Naive thymus-derived CD8-positive, alpha-beta T cell (primary cell): ENCODE results near the gene NMT2. TPM values are rescaled to one million over a fixed set of nuclear protein-coding genes. Genes with fewer than 3 reads are reported as not detected.
"Not testable (repeated sequence)": the region's sequence is repeated elsewhere in the genome, so short reads cannot be mapped to it uniquely, and the experiment has no call there.

Source experiments
- ATAC-seq, 2 donors: fragments of 150-1000 bp; cut with Tn5 transposase in 1 of 2; sonication (Bioruptor Pico), chemical (Tn5 transposase) in 1 of 2; 1 replicate in 1 of 2; 2 replicates in 1 of 2; pipeline ENCODE4 v1.10.0; 2021; ENCODE audit warnings: mild to moderate bottlenecking in 2 of 2, moderate library complexity in 2 of 2
- POLR2A ChIA-PET: fragments of 350-600 bp; sonication (Branson Sonifier 250); formaldehyde crosslinking; loops from one replicate; lab custom pipeline; 2021; ENCODE audit warnings: antibody characterized with exemption; lab: Charles Lee
- DNase-seq, 10 donors: peaks; one replicate each; pipeline versions ENCODE4 v3.0.0 to v3.0.0-alpha.2; 2020 to 2022
- H3K27ac Mint-ChIP-seq, 10 donors: one replicate each; pipeline ENCODE4 v1.8.0; 2020 to 2022; ENCODE audit warnings: mild to moderate bottlenecking in 10 of 10, mixed read lengths in 10 of 10, moderate library complexity in 4 of 10, inconsistent platforms in 1 of 10
- H3K27me3 Mint-ChIP-seq, 5 donors: one replicate each; pipeline ENCODE4 v1.8.0; 2021 to 2022; ENCODE audit warnings: mixed read lengths in 5 of 5
- H3K36me3 Mint-ChIP-seq, 3 donors: one replicate each; pipeline ENCODE4 v1.8.0; 2020 to 2022; ENCODE audit warnings: mixed read lengths in 3 of 3, mild to moderate bottlenecking in 2 of 3, inconsistent platforms in 1 of 3
- H3K4me1 Mint-ChIP-seq, 4 donors: one replicate each; pipeline ENCODE4 v1.8.0; 2021 to 2022; ENCODE audit warnings: mixed read lengths in 4 of 4
- H3K4me3 Mint-ChIP-seq, 10 donors: one replicate each; pipeline ENCODE4 v1.8.0; 2020 to 2022; ENCODE audit warnings: mild to moderate bottlenecking in 10 of 10, mixed read lengths in 10 of 10, moderate library complexity in 6 of 10, inconsistent platforms in 1 of 10
- H3K9me3 Mint-ChIP-seq, 9 donors: one replicate each; pipeline ENCODE4 v1.8.0; 2020 to 2022; ENCODE audit warnings: mixed read lengths in 9 of 9, mild to moderate bottlenecking in 3 of 9, inconsistent platforms in 1 of 9, moderate library complexity in 1 of 9
- polyA plus RNA-seq, 3 donors: library from polyadenylated mRNA; unstranded; fragments of 300-500 nt; fragmentation: Illumina TruSeq; gene quantifications; one replicate each; pipeline ENCODE4 v1.2.3, GENCODE V29; 2021
- total RNA-seq, 8 experiments: library from RNA in 2 of 8; stranded (reverse) in 2 of 8; gene quantifications; one replicate each; pipeline ENCODE4 v1.2.3 and lab custom pipeline; 2021 to 2026

NMT2 gene
- total RNA-seq (10 to 100 TPM; 81.3 to 86.4 TPM), polyA plus RNA-seq (10 to 100 TPM; 31.7 to 40.4 (median 34.9) TPM), total RNA-seq (lab: John Stamatoyannopoulos, UW) (9.5 to 92.7 (median 71.7) reads per million in 6 experiments)

DNA sequence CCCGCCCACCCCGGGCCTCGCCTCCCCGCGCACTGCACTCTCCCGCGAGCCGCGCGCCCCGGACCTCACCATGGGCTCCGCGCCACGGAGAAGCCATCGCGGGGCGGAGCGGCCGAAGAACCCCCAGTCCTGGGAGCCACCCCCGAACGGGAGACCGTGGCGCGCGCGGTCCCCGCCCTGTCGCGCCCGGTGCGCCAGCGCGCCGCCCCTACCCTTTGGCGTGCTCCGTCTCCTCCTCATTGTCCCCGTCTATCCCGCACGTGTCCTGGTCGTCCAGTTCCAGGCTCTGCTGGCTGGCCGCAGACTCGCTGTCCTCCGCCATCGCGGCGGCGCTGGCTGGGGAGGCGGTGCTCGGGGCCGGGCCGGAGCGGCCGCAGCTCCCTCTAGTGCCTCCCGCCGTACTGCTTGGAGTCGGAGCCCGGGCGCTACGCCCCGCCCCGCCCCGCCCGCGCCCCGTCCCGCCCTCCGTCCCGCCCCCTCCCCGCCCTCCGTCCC lies at the start of gene NMT2:
Gene NMT2 (minus strand): TSS at position 403 of the 495 bp plus-strand sequence. CDS start 81 bp downstream, at position 322.
- DNase-seq, result peak in 4 of 10 donors; percentile 57 to 85 (median 82)
- Mint-ChIP-seq H3K4me1 (peaks cover 31 to 76% (median 65%) of the 10 kb centered on the region in 4 donors), H3K27me3 (no peaks in the 10 kb centered on the region), H3K27ac (peak within 1 kb of the TSS; percentile 70 to 97 (median 94)), H3K9me3 (no peaks in the 10 kb centered on the region), H3K36me3 (peaks cover 0 to 5% (median 3%) of the 10 kb centered on the region in 3 donors), H3K4me3 (peak within 1 kb of the TSS; percentile 91 to 99 (median 95))
- POLR2A ChIA-PET, result interaction anchor here (0.8 to 8.7 kb wide), 20 partner anchors 10 to 210 kb away, joined by 3 to 181 read pairs (median 5); partner anchors contain the start of genes FAM171A1, MEIG1 and RPP38
- peak; percentile 75 to 78 for ATAC-seq

DNA sequence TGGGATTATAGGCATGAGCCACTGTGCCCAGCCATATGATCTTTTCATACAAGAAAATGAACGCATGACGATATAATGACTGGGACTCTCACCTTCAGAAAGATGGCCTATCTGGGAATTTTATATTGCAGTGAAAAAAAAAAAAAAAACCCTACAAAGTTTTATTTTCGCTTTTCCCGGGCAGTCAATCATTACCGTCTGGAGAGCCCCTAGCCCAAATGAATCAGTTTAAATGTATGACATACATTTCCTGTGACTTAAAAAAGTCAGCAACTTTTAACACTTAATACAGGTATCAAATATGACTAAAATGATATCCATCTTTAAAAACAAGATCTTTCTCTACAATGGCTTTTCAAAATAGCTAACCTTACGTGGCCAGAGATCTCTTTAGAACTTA lies 48.2 kb upstream of the NMT2 start:
- Mint-ChIP-seq H3K27ac (no peak overlapping the region), H3K4me3 (no peak overlapping the region), H3K9me3 (no peaks in the 10 kb centered on the region), H3K27me3 (peaks cover 0 to 2% (median 0%) of the 10 kb centered on the region in 5 donors), H3K36me3 (peaks cover 0 to 31% (median 28%) of the 10 kb centered on the region in 3 donors), H3K4me1 (peaks cover under 1 to 4% (median 3%) of the 10 kb centered on the region in 4 donors)
- DNase-seq (no peak), ATAC-seq (no peak)
- POLR2A ChIA-PET, result no interaction called here

DNA sequence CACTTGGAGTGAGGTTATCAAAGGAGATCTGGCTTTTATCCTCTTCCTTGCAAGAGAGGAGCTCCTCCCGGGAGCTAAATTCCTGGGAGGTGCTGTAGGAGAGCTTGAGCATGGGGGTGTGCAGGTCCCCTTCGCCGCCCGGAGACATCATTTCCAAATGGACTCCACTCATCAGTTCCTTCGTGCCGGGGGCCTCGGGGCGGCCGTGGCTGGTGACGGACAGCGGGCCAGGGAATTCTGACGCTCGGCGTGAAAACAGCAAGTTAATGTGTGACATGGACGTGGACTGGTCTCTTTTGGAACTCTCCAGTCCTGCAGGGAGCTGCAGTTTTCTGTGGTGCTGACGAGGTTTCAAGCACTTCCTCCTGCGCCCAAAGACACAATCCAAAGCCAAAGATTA lies 45.7 kb upstream of the NMT2 start:
- POLR2A ChIA-PET, result no interaction called here

DNA sequence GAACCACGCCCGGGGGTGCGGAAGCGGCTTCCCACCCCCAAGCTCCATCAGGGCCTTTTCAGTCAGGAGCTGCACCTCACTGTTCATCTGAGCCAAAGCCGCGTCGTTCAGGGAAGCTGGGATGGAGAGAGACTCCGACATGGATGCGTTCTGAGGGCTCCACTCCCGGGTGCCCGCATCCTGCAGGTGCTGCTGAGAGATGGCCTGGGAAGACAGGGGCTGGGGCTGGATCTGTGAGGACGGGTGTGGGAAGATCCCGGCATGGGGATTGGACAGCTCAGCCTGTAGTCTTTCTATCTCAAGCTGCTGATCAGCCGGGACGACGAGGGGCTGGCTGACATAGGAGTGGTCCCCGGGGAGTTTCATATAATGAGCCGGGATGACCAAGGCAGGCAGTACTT lies 45.0 kb upstream of the NMT2 start:
- Mint-ChIP-seq H3K27ac (peak overlapping the region in 2 of 10 donors; percentile 51 to 67), H3K27me3 (no peaks in the 10 kb centered on the region), H3K36me3 (peaks cover 0 to 18% (median 17%) of the 10 kb centered on the region in 3 donors), H3K4me1 (peaks cover 12 to 33% (median 32%) of the 10 kb centered on the region in 4 donors), H3K4me3 (no peak overlapping the region), H3K9me3 (no peaks in the 10 kb centered on the region)
- ATAC-seq (no peak), DNase-seq (no peak)
- POLR2A ChIA-PET, result interaction anchor here (1.1 kb wide), 1 partner anchor 44 kb away, joined by 3 read pairs; no protein-coding TSS in a partner anchor

More for the DNA sequence above, 45.7 kb upstream of the NMT2 start:
- Mint-ChIP-seq H3K4me3 (no peak overlapping the region), H3K4me1 (peaks cover 10 to 27% (median 24%) of the 10 kb centered on the region in 4 donors), H3K36me3 (peaks cover 0 to 19% (median 17%) of the 10 kb centered on the region in 3 donors), H3K9me3 (no peaks in the 10 kb centered on the region), H3K27me3 (peaks cover 0 to 1% (median 0%) of the 10 kb centered on the region in 5 donors), H3K27ac (peak overlapping the region in 2 of 10 donors; percentile 33 to 34)
- DNase-seq (no peak), ATAC-seq (no peak)

DNA sequence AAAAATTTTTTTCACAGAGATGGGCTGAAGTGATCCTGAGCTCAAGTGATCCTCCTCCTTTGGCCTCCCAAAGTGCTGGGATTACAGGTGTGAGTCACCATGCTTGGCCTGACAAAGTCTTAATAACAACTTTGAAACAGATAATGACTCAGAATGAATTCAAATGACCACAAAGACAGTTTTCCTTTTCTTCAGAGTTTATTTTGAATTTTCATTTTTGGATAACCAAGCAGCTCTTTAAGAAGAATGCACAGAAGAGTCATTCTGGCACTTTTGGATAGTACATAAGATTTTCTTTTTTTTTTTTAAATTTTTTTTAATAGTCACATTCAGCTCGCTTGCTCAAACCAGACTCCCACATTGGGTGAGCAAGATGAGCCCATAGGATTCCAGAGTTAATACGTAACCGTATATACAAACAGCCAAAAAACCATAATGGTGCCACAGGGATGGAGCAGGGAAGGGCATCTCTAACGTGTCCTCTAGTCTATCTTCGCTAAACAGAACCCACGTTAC lies 43.0 kb upstream of the NMT2 start:
- H3K4me1 Mint-ChIP-seq, result peaks cover 12 to 51% (median 47%) of the 10 kb centered on the region in 4 donors
- H3K27ac Mint-ChIP-seq, result peak overlapping the region in 4 of 10 donors; percentile 30 to 93 (median 40)
- peak overlapping the region in 1 of 10 donors; percentile 14 for H3K4me3 Mint-ChIP-seq

DNA sequence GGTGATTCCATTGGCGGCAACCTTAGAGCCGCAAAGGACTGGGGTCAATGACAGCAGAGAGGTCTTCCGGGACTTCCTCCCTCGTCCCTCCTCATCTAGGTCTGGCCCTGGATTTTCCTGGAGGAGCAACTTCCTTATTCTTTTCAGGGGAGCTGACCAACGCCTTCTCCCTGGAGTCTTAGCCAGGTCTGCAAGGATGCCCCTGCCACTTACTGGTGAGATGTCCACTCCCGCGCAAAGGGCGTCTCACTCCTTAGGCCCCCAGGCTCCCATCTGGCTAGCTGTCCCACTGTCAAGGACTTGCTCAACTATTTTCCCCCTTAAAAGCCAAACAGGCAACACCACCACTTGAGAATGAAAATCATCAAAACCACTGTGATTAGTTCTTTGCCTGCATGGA lies 42.0 kb upstream of the NMT2 start:
- peak overlapping the region in 6 of 10 donors; percentile 15 to 73 (median 62) for H3K4me3 Mint-ChIP-seq
- POLR2A ChIA-PET, result interaction anchor here (0.6 to 1.5 kb wide), 3 partner anchors 41 to 75 kb away, joined by 3 to 8 read pairs (median 4); partner anchors contain the start of gene NMT2

More for the DNA sequence above, 43.0 kb upstream of the NMT2 start:
- Mint-ChIP-seq H3K36me3 (peaks cover 0 to 18% (median 17%) of the 10 kb centered on the region in 3 donors), H3K9me3 (no peaks in the 10 kb centered on the region), H3K27me3 (no peaks in the 10 kb centered on the region)
- DNase-seq, result no peak
- no peak for ATAC-seq
- POLR2A ChIA-PET, result interaction anchor here (0.6 to 1.5 kb wide), 3 partner anchors 22 to 69 kb away, joined by 3 to 8 read pairs (median 3); partner anchors contain the start of gene NMT2

DNA sequence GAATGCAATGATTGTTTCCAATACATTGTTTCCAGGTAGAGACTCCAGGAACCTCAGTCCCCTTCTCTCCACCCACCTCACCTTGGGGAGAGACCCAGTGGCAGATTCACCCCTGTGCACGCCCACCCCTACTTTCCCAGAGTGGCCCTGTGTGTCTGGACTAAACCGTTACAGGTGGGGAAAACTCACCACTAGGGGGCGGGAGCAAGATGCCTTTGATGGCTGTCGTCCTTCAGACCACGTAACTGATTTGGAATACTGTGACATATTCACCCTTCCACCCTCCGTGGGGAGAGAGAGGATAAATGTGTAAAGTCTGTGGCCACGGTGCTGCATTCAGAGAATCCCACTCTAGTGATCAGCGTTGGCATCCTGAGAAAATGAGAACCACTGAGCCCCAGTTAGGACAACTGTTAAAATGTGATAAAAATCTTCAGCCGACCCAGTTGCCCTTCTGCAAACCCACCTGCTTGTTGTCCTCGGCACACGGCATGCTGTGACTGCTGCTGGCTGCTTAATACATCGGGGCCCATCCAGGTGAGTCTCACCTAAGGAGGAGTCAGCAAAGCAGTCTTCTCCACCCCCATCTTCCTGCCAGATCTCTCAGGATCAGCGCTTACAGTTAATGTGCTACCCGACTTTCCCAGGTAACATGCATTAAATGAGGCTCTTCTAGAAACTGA lies 41.5 kb upstream of the NMT2 start:
- Mint-ChIP-seq H3K36me3 (peaks cover 0 to 18% (median 15%) of the 10 kb centered on the region in 3 donors), H3K4me3 (peak overlapping the region; percentile 28 to 75 (median 62)), H3K27ac (peak overlapping the region; percentile 79 to 97 (median 88)), H3K27me3 (no peaks in the 10 kb centered on the region), H3K9me3 (no peaks in the 10 kb centered on the region), H3K4me1 (peaks cover 16 to 64% (median 56%) of the 10 kb centered on the region in 4 donors)
- POLR2A ChIA-PET, result interaction anchor here (0.6 to 3.1 kb wide), 7 partner anchors 12 to 180 kb away, joined by 3 to 49 read pairs (median 8); partner anchors contain the start of gene NMT2
- DNase-seq, result peak; percentile 58 to 92 (median 76)
- peak; percentile 53 to 74 for ATAC-seq

More for the DNA sequence above, 42.0 kb upstream of the NMT2 start:
- H3K36me3 Mint-ChIP-seq, result peaks cover 0 to 18% (median 15%) of the 10 kb centered on the region in 3 donors
- ATAC-seq, result no peak
- peaks cover 15 to 61% (median 54%) of the 10 kb centered on the region in 4 donors for H3K4me1 Mint-ChIP-seq
- peak overlapping the region in 8 of 10 donors; percentile 32 to 93 (median 79) for H3K27ac Mint-ChIP-seq
- no peaks in the 10 kb centered on the region for H3K27me3 Mint-ChIP-seq
- no peak for DNase-seq
- H3K9me3 Mint-ChIP-seq, result no peaks in the 10 kb centered on the region

DNA sequence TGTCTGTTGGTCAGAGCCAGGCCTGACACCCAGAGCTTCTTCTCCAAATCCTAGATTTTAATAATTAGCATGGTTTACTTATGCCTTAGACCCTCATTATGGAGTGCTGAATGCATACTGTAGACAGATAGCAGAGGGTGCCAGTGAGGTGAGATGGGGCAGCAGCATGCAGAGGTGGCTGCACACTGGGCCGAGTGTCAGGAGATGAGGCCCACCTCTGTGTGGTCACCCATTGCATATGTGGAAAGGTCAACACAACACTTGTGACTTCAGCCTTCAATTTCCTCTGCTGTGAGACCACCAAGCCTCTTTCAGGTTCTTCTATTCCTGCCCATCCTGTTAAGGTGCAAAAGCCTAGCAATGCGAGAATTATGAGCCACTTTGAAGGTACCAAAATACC lies 39.7 kb upstream of the NMT2 start:
- Mint-ChIP-seq H3K27ac (peak overlapping the region; percentile 93 to 99 (median 96)), H3K4me3 (peak overlapping the region; percentile 63 to 88 (median 82)), H3K27me3 (no peaks in the 10 kb centered on the region), H3K9me3 (no peaks in the 10 kb centered on the region), H3K36me3 (peaks cover 0 to 7% (median 5%) of the 10 kb centered on the region in 3 donors), H3K4me1 (peaks cover 18 to 68% (median 58%) of the 10 kb centered on the region in 4 donors)
- POLR2A ChIA-PET, result interaction anchor here (0.6 to 3.1 kb wide), 6 partner anchors 8 to 39 kb away, joined by 3 to 49 read pairs (median 5); partner anchors contain the start of gene NMT2
- no peak for DNase-seq
- peak; percentile 8 to 23 for ATAC-seq

DNA sequence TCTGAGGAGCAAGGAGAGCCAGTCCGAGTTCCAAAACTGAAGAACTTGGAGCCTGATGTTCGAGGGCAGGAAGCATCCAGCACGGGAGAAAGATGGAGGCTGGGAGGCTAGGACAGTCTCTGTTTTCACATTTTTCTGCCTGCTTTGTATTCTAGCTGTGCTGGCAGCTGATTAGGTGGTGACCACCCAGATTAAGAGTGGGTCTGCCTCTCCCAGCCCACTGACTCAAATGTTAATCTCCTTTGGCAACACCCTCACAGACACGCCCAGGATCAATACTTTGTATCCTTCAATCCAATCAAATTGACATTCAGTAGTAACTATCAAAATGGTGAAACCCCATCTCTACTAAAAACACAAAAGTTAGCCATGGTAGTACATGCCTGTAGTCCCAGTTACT lies 38.9 kb upstream of the NMT2 start:
- not testable (repeated sequence) for H3K9me3 Mint-ChIP-seq, H3K27me3 Mint-ChIP-seq, H3K36me3 Mint-ChIP-seq, ATAC-seq, DNase-seq
- POLR2A ChIA-PET, result interaction anchor here (1.2 to 3.1 kb wide), 4 partner anchors 10 to 38 kb away, joined by 5 to 49 read pairs (median 12); partner anchors contain the start of gene NMT2
- H3K4me1 Mint-ChIP-seq, result peaks cover 15 to 71% (median 61%) of the 10 kb centered on the region in 4 donors
- peak overlapping the region in 5 of 10 donors; percentile 4 to 83 (median 19) for H3K4me3 Mint-ChIP-seq
- H3K27ac Mint-ChIP-seq, result peak overlapping the region; percentile 93 to 99 (median 96)

DNA sequence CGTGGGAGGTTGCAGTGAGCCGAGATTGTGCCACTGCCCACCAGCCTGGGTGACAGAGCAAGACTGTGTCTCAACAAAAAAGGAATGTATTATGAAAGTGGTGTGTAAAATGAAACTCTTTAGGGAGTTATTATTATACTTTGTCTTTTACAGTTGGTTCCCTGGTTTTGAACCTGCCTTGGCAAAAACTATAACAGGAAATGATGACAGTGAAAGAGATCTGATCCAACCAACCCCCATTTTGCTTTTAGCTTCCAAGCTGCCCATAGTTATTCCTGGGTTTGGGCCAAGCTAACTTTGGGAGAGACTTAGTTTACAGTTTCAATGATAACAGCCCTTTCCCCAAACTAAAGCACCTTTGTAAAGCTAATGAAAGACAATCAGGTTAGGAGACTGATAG lies 34.1 kb upstream of the NMT2 start:
- Mint-ChIP-seq H3K4me1 (peaks cover 10 to 49% (median 31%) of the 10 kb centered on the region in 4 donors), H3K27me3 (no peaks in the 10 kb centered on the region)

DNA sequence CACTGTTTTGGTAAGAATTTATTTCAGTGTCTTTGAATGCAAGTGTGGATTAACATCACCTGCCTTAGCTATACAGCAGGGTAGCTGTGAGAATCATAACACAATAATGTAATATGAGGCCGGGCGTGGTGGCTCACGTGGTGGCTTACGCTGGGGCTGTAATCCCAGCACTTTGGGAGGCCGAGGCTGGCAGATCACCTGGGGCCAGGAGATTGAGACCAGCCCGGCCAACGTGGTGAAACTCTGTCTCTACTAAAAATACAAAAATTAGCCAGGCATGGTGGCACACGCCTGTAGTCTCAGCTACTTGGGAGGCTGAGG lies 33.8 kb upstream of the NMT2 start:
- POLR2A ChIA-PET, result interaction anchor here (1.3 to 2.9 kb wide), 3 partner anchors 10 to 33 kb away, joined by 4 to 14 read pairs (median 6); partner anchors contain the start of gene NMT2
- H3K4me1 Mint-ChIP-seq, result peaks cover 13 to 49% (median 31%) of the 10 kb centered on the region in 4 donors
- not testable (repeated sequence) for ATAC-seq, H3K9me3 Mint-ChIP-seq, H3K36me3 Mint-ChIP-seq, H3K27me3 Mint-ChIP-seq, H3K4me3 Mint-ChIP-seq, DNase-seq
- H3K27ac Mint-ChIP-seq, result peak overlapping the region in 3 of 10 donors; percentile 29 to 75 (median 38)

More for the DNA sequence above, 34.1 kb upstream of the NMT2 start:
- POLR2A ChIA-PET, result interaction anchor here (0.7 to 2.9 kb wide), 3 partner anchors 13 to 33 kb away, joined by 3 to 14 read pairs (median 4); partner anchors contain the start of gene NMT2
- H3K27ac Mint-ChIP-seq, result peak overlapping the region in 4 of 10 donors; percentile 29 to 87 (median 67)
- DNase-seq (no peak), ATAC-seq (no peak)
- no peak overlapping the region for H3K4me3 Mint-ChIP-seq
- no peaks in the 10 kb centered on the region for H3K9me3 Mint-ChIP-seq
- H3K36me3 Mint-ChIP-seq, result no peaks in the 10 kb centered on the region
